ENCODE measurements around the gene KRTAP5-1.
"Not testable (repeated sequence)": the region's sequence is repeated elsewhere in the genome, so short reads cannot be mapped to it uniquely, and the experiment has no call there.

Gene KRTAP5-1

GRCh38 chr11:1584661-1585370 is at the start of gene KRTAP5-1:
Gene KRTAP5-1 (minus strand): TSS chr11:1585283. CDS start chr11:1585249, 34 bp downstream.
- not testable (repeated sequence) for DNase-seq (ENCODE audit: low spot score); FAIRE-seq

GRCh38 chr11:1633864-1634263 is 48.8 kb upstream of the KRTAP5-1 start:
- DNase-seq (ENCODE audit: low spot score): no peak
- FAIRE-seq: no peak

GRCh38 chr11:1632053-1632714 is 47.1 kb upstream of the KRTAP5-1 start:
- FAIRE-seq (no peak), DNase-seq (ENCODE audit: low spot score) (no peak)

- DNase-seq (ENCODE audit: low spot score) (no peak), FAIRE-seq (no peak)
These were observed 46.0 kb upstream of the KRTAP5-1 start for GRCh38 chr11:1631066-1631568.

GRCh38 chr11:1630271-1630670 is 45.2 kb upstream of the KRTAP5-1 start:
- DNase-seq (ENCODE audit: low spot score) (no peak), FAIRE-seq (no peak)

GRCh38 chr11:1629326-1630185 is 44.5 kb upstream of the KRTAP5-1 start, which contains the start of gene KRTAP5-5:
Gene KRTAP5-5 (plus strand): TSS chr11:1629775. CDS start chr11:1629841, 66 bp downstream.
- FAIRE-seq: no peak
- DNase-seq (ENCODE audit: low spot score): no peak

GRCh38 chr11:1628506-1629325 is 43.6 kb upstream of the KRTAP5-1 start:
- FAIRE-seq (no peak), DNase-seq (ENCODE audit: low spot score) (no peak)

- FAIRE-seq (no peak), DNase-seq (ENCODE audit: low spot score) (no peak)
These were observed 40.5 kb upstream of the KRTAP5-1 start for GRCh38 chr11:1625541-1625940.

- FAIRE-seq (no peak), DNase-seq (ENCODE audit: low spot score) (no peak)
These were observed 39.5 kb upstream of the KRTAP5-1 start for GRCh38 chr11:1624621-1625020.

GRCh38 chr11:1623716-1624115 is 38.6 kb upstream of the KRTAP5-1 start:
- DNase-seq (ENCODE audit: low spot score): no peak
- FAIRE-seq: no peak

- no peak for FAIRE-seq
- DNase-seq (ENCODE audit: low spot score): no peak
These were observed 37.0 kb upstream of the KRTAP5-1 start, which contains the start of gene KRTAP5-4 for GRCh38 chr11:1622086-1622485. Gene KRTAP5-4 (minus strand): TSS chr11:1622138. CDS start chr11:1622093, 45 bp downstream.

- FAIRE-seq (no peak), DNase-seq (ENCODE audit: low spot score) (no peak)
These were observed 34.4 kb upstream of the KRTAP5-1 start for GRCh38 chr11:1619449-1619848.

GRCh38 chr11:1618231-1618630 is 33.1 kb upstream of the KRTAP5-1 start:
- DNase-seq (ENCODE audit: low spot score) (no peak), FAIRE-seq (no peak)

GRCh38 chr11:1608363-1608762 is 23.3 kb upstream of the KRTAP5-1 start, which contains the start of gene KRTAP5-3:
Gene KRTAP5-3 (minus strand): TSS chr11:1608463. CDS start chr11:1608385, 78 bp downstream.
- FAIRE-seq: no peak
- no peak for DNase-seq (ENCODE audit: low spot score)

- FAIRE-seq; DNase-seq (ENCODE audit: low spot score): not testable (repeated sequence)
These were observed 22.8 kb upstream of the KRTAP5-1 start for GRCh38 chr11:1607901-1608300.

GRCh38 chr11:1607156-1607845 is 22.2 kb upstream of the KRTAP5-1 start:
- not testable (repeated sequence) for DNase-seq (ENCODE audit: low spot score); FAIRE-seq

- DNase-seq (ENCODE audit: low spot score); FAIRE-seq: not testable (repeated sequence)
These were observed 20.8 kb upstream of the KRTAP5-1 start for GRCh38 chr11:1605923-1606322.

GRCh38 chr11:1604711-1605110 is 19.6 kb upstream of the KRTAP5-1 start:
- no peak for FAIRE-seq

GRCh38 chr11:1604181-1604580 is 19.1 kb upstream of the KRTAP5-1 start:
- FAIRE-seq: no peak
- DNase-seq (ENCODE audit: low spot score): no peak

More at GRCh38 chr11:1604711-1605110, 19.6 kb upstream of the KRTAP5-1 start:
- DNase-seq (ENCODE audit: low spot score): no peak

GRCh38 chr11:1603629-1604028 is 18.5 kb upstream of the KRTAP5-1 start:
- DNase-seq (ENCODE audit: low spot score) (no peak), FAIRE-seq (no peak)
